H9 (cell line): ENCODE results near the gene MACIR. TPM values are rescaled to one million over a fixed set of nuclear protein-coding genes. Genes with fewer than 3 reads are reported as not detected.

Source experiments
- DNase-seq: peaks from one replicate; pipeline ENCODE4 v3.0.0-alpha.2; 2017
- H2AFZ ChIP-seq: one replicate; pipeline ENCODE4 v1.6.1; 2013; ENCODE audit warnings: mild to moderate bottlenecking, low read length, control low read depth, moderate library complexity
- H2AK5ac ChIP-seq: 2 replicates; pipeline ENCODE4 v1.6.1; 2013; ENCODE audit warnings: low read length, control low read depth, mixed read lengths; ENCODE audit not compliant: insufficient read length
- H2BK120ac ChIP-seq: one replicate; pipeline ENCODE4 v1.6.1; 2013; ENCODE audit warnings: low read depth, mild to moderate bottlenecking, low read length, control low read depth, inconsistent platforms; ENCODE audit not compliant: poor library complexity, severe bottlenecking
- H2BK12ac ChIP-seq: 2 replicates; pipeline ENCODE4 v1.6.1; 2013; ENCODE audit warnings: low read length, control low read depth, mixed read lengths, low read depth; ENCODE audit not compliant: insufficient read length
- H2BK15ac ChIP-seq: 2 replicates; pipeline ENCODE4 v1.6.1; 2013; ENCODE audit warnings: low read depth, low read length, control low read depth
- H2BK20ac ChIP-seq: one replicate; pipeline ENCODE4 v1.6.1; 2013; ENCODE audit warnings: low read depth, mild to moderate bottlenecking, low read length, control low read depth, inconsistent platforms; ENCODE audit not compliant: poor library complexity, severe bottlenecking
- H2BK5ac ChIP-seq: 2 replicates; pipeline ENCODE4 v1.6.1; 2013; ENCODE audit warnings: low read length, control low read depth, mixed read lengths; ENCODE audit not compliant: insufficient read length
- H3K14ac ChIP-seq: 2 replicates; pipeline ENCODE4 v1.6.1; 2013; ENCODE audit warnings: low read length, control low read depth; ENCODE audit not compliant: insufficient read depth
- H3K18ac ChIP-seq: 2 replicates; pipeline ENCODE4 v1.6.1; 2013; ENCODE audit warnings: low read depth, mild to moderate bottlenecking, mixed read lengths, low read length, control low read depth; ENCODE audit not compliant: insufficient read length
- H3K23ac ChIP-seq: 2 replicates; pipeline ENCODE4 v1.6.1; 2013; ENCODE audit warnings: low read length, control low read depth, mixed read lengths, low read depth; ENCODE audit not compliant: insufficient read length
- H3K23me2 ChIP-seq: 2 replicates; pipeline ENCODE4 v1.6.1; 2013; ENCODE audit warnings: low read depth, mild to moderate bottlenecking, mixed read lengths, low read length, control low read depth; ENCODE audit not compliant: insufficient read length, poor library complexity, severe bottlenecking
- H3K27ac ChIP-seq: 2 replicates; pipeline ENCODE4 v1.5.1; 2013; ENCODE audit warnings: low read length, control low read depth, mixed read lengths, low read depth; ENCODE audit not compliant: insufficient read length
- H3K27me3 ChIP-seq: 2 replicates; pipeline ENCODE4 v1.6.1; 2013; ENCODE audit warnings: low read length, control low read depth, inconsistent platforms; ENCODE audit not compliant: insufficient read depth
- H3K4ac ChIP-seq: 2 replicates; pipeline ENCODE4 v1.6.1; 2013; ENCODE audit warnings: low read depth, mild to moderate bottlenecking, control low read depth, inconsistent platforms, low read length, moderate library complexity
- H3K4me1 ChIP-seq: 2 replicates; pipeline ENCODE4 v1.6.1; 2013; ENCODE audit warnings: low read length, control low read depth, inconsistent platforms; ENCODE audit not compliant: insufficient read depth
- H3K4me2 ChIP-seq: 2 replicates; pipeline ENCODE4 v1.6.1; 2013; ENCODE audit warnings: low read length, control low read depth, mixed read lengths; ENCODE audit not compliant: insufficient read length, insufficient read depth
- H3K56ac ChIP-seq: 2 replicates; pipeline ENCODE4 v1.6.1; 2013; ENCODE audit warnings: low read depth, mild to moderate bottlenecking, mixed read lengths, low read length, control low read depth; ENCODE audit not compliant: insufficient read length
- H3K79me1 ChIP-seq: 2 replicates; pipeline ENCODE4 v1.6.1; 2013; ENCODE audit warnings: low read depth, mild to moderate bottlenecking, moderate library complexity, low read length, control low read depth, inconsistent platforms; ENCODE audit not compliant: insufficient read depth, poor library complexity, severe bottlenecking
- H3K79me2 ChIP-seq: 2 replicates; pipeline ENCODE4 v1.6.1; 2013; ENCODE audit warnings: low read length, control low read depth, inconsistent platforms; ENCODE audit not compliant: insufficient read depth
- H3K9ac ChIP-seq: 2 replicates; pipeline ENCODE4 v1.6.1; 2013; ENCODE audit warnings: low read length, control low read depth, mixed read lengths; ENCODE audit not compliant: insufficient read length; ENCODE audit errors: extremely low read depth
- H3K9me3 ChIP-seq: one replicate; pipeline ENCODE4 v1.6.1; 2013; ENCODE audit warnings: low read depth, low read length, inconsistent platforms; ENCODE audit not compliant: control insufficient read depth
- H3T11ph ChIP-seq: one replicate; pipeline ENCODE4 v1.6.1; 2013; ENCODE audit warnings: mild to moderate bottlenecking, low read length, control low read depth, inconsistent platforms
- H4K20me1 ChIP-seq: one replicate; pipeline ENCODE4 v1.6.1; 2013; ENCODE audit not compliant: control insufficient read depth, insufficient read length, insufficient read depth
- H4K5ac ChIP-seq: 2 replicates; pipeline ENCODE4 v1.6.1; 2013; ENCODE audit warnings: low read depth, mild to moderate bottlenecking, mixed read lengths, low read length, control low read depth; ENCODE audit not compliant: insufficient read length
- H4K8ac ChIP-seq: replicated peaks from 2 replicates; pipeline ENCODE4 v1.6.1; 2013; ENCODE audit warnings: low read length, control low read depth, mixed read lengths, low read depth; ENCODE audit not compliant: insufficient read length
- H4K91ac ChIP-seq: 2 replicates; pipeline ENCODE4 v1.6.1; 2013; ENCODE audit warnings: low read depth, mild to moderate bottlenecking, moderate library complexity, mixed read lengths, low read length, control low read depth; ENCODE audit not compliant: insufficient read length
- H3K27ac Mint-ChIP-seq, 3 experiments: 2 replicates in 2 of 3; 3 replicates in 1 of 3; pipeline ENCODE4 v1.8.0; 2020 to 2021; ENCODE audit warnings: mixed read lengths in 3 of 3, mild to moderate bottlenecking in 1 of 3, moderate library complexity in 1 of 3
- H3K27me3 Mint-ChIP-seq: 2 replicates; pipeline ENCODE4 v1.8.0; 2021; ENCODE audit warnings: low read depth, mild to moderate bottlenecking, moderate library complexity, mixed read lengths
- H3K36me3 Mint-ChIP-seq, 3 experiments: 2 replicates in 2 of 3; 3 replicates in 1 of 3; pipeline ENCODE4 v1.8.0; 2020 to 2021; ENCODE audit warnings: low read depth in 3 of 3, mixed read lengths in 3 of 3; ENCODE audit not compliant: insufficient read depth in 1 of 3
- H3K4me1 Mint-ChIP-seq, 2 experiments: 2 replicates each; pipeline ENCODE4 v1.8.0; 2020; ENCODE audit warnings: mixed read lengths in 2 of 2
- H3K4me3 Mint-ChIP-seq, 2 experiments: 2 replicates in 1 of 2; 3 replicates in 1 of 2; pipeline ENCODE4 v1.8.0; 2020 to 2021; ENCODE audit warnings: mild to moderate bottlenecking in 2 of 2, mixed read lengths in 2 of 2, moderate library complexity in 1 of 2
- H3K9me3 Mint-ChIP-seq, 2 experiments: 2 replicates in 1 of 2; 3 replicates in 1 of 2; pipeline ENCODE4 v1.8.0; 2020; ENCODE audit warnings: mild to moderate bottlenecking in 2 of 2, mixed read lengths in 2 of 2, moderate library complexity in 1 of 2
- CTCF ChIP-seq: fragments of 200-600 bp; sonication (generic); conservative IDR thresholded peaks from 3 replicates; pipeline ENCODE4 v1.8.0; 2021; ENCODE audit warnings: antibody characterized with exemption, mild to moderate bottlenecking
- WGBS: extraction: QIAGEN DNeasy Blood & Tissue Kit; methylation state at CpG from one replicate; pipeline ENCODE4 v1.1.7; 2013; ENCODE audit warnings: missing lambda C conversion rate, low lambda C conversion rate, mixed read lengths; ENCODE audit not compliant: insufficient read length; ENCODE audit errors: extremely low coverage; 5-methylcytosine and 5-hydroxymethylcytosine counted together
- total RNA-seq: library from RNA; stranded (reverse); gene quantifications from 2 replicates; pipeline ENCODE4 v1.2.1, GENCODE V29; 2021

Gene MACIR
- total RNA-seq, 1 experiment from 2014 or later, result 11.7 TPM

DNA sequence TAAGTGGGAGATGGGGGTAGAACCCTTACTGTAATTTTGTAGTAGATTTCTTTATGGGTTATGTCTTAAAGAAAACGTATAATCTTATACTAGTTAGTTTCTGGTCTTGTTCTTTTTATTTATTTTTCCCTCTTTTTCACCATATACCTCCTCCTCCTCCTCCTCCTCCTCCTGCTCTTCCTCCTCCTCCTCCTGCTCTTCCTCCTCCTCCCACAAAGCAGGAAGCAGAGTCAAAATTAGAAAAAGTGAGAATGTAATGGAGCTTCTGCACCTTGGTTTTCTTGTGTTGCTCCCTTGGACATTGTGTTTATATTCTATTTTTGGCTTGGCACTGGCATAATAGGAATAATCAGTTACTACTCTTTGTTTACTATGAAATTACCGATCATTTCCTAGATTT, 4.5 kb downstream of the MACIR start:
- no peak overlapping the region for H3K14ac ChIP-seq
- H2BK20ac ChIP-seq, result no peak overlapping the region
- peaks cover 13% of the 10 kb centered on the region; the same call in 1 of the 2 replicates for H3K79me2 ChIP-seq
- H3K9me3 ChIP-seq, result no peaks in the 10 kb centered on the region
- peaks cover 0 to 2% of the 10 kb centered on the region in 2 experiments; a peak in 2 of 5 replicates for H3K9me3 Mint-ChIP-seq
- no peak overlapping the region for H4K91ac ChIP-seq
- H3K4me2 ChIP-seq, result no peak overlapping the region
- no peak overlapping the region for H4K5ac ChIP-seq
- H3K4ac ChIP-seq, result no peak overlapping the region
- no peaks in the 10 kb centered on the region for H3K27me3 ChIP-seq
- H4K20me1 ChIP-seq, result no peaks in the 10 kb centered on the region
- H3K27me3 Mint-ChIP-seq, result no peaks in the 10 kb centered on the region
- no peak overlapping the region for H2BK120ac ChIP-seq
- no peak overlapping the region for H4K8ac ChIP-seq
- no peak for TF ChIP-seq CTCF
- H2BK12ac ChIP-seq, result no peak overlapping the region
- no peak overlapping the region for H2AK5ac ChIP-seq
- no peak overlapping the region for H2BK15ac ChIP-seq
- no peak overlapping the region for H3K9ac ChIP-seq
- no peak overlapping the region for H3K27ac Mint-ChIP-seq
- no peaks in the 10 kb centered on the region for H3K23me2 ChIP-seq
- H3K79me1 ChIP-seq, result no peaks in the 10 kb centered on the region
- no peak overlapping the region for H3K27ac ChIP-seq
- no peak overlapping the region for H3K23ac ChIP-seq
- H3K4me3 Mint-ChIP-seq, result peak overlapping the region in 1 of 2 experiments; percentile 3; a peak in 1 of 5 replicates
- H3K36me3 Mint-ChIP-seq, result peaks cover 0 to 10% (median 4%) of the 10 kb centered on the region in 3 experiments; a peak in 5 of 7 replicates
- DNase-seq, result no peak
- peaks cover 2% of the 10 kb centered on the region; the same call in 1 of the 2 replicates for H3K4me1 ChIP-seq
- H3T11ph ChIP-seq, result no peak overlapping the region
- H3K56ac ChIP-seq, result no peak overlapping the region
- no peak overlapping the region for H2BK5ac ChIP-seq
- WGBS, result no CpG with 5 or more reads among the region's 2 CpGs
- H3K18ac ChIP-seq, result no peak overlapping the region
- H3K4me1 Mint-ChIP-seq, result peaks cover 33 to 38% of the 10 kb centered on the region in 2 experiments
- no peak overlapping the region for H2AFZ ChIP-seq
